HL-60/S4 treated with retinoic acid at 250 ng/mL for 4 days and 3 days (cell line): ENCODE results near the gene GTPBP6.
"Not testable (repeated sequence)": the region's sequence is repeated elsewhere in the genome, so short reads cannot be mapped to it uniquely, and the experiment has no call there.

ENCODE experiments used
- in situ Hi-C: fragments of 300-500 bp; cut with MboI; formaldehyde crosslinking; loops from 2 replicates; pipeline ENCODE4 v1.7.0; 2022; ENCODE audit warnings: low sequenced_read_pairs

GTPBP6 gene

GRCh38 chrX:292900-293897 lies 25.4 kb downstream of the GTPBP6 start:
- in situ Hi-C loops: no loop called here

GRCh38 chrX:291411-291901 lies 27.1 kb downstream of the GTPBP6 start:
- in situ Hi-C loops: no loop called here

- in situ Hi-C loops: no loop called here
Observed at GRCh38 chrX:290476-291166, 28.0 kb downstream of the GTPBP6 start.

GRCh38 chrX:288561-288991 lies 30.0 kb downstream of the GTPBP6 start:
- in situ Hi-C loops: no loop called here

GRCh38 chrX:287670-288069 lies 30.9 kb downstream of the GTPBP6 start:
- in situ Hi-C loops: no loop called here

- in situ Hi-C loops: no loop called here
Observed at GRCh38 chrX:285076-285677, 33.4 kb downstream of the GTPBP6 start.

GRCh38 chrX:283115-283845 lies 35.3 kb downstream of the GTPBP6 start:
- in situ Hi-C loops: no loop called here

GRCh38 chrX:282000-282681 lies 36.5 kb downstream of the GTPBP6 start:
- in situ Hi-C loops: not testable (repeated sequence)

GRCh38 chrX:281166-281999 lies 37.2 kb downstream of the GTPBP6 start, which contains the start of gene PLCXD1:
TSS of gene PLCXD1 (plus strand) at chrX:281381. CDS start at chrX:284188, 2,807 bp downstream.
- in situ Hi-C loops: no loop called here

- in situ Hi-C loops: not testable (repeated sequence)
Observed at GRCh38 chrX:280722-281121, 37.9 kb downstream of the GTPBP6 start.

- in situ Hi-C loops: not testable (repeated sequence)
Observed at GRCh38 chrX:279757-280604, 38.6 kb downstream of the GTPBP6 start.

GRCh38 chrX:276581-277201 lies 41.9 kb downstream of the GTPBP6 start:
- in situ Hi-C loops: no loop called here

GRCh38 chrX:275967-276580 lies 42.5 kb downstream of the GTPBP6 start:
- in situ Hi-C loops: no loop called here

- in situ Hi-C loops: no loop called here
Observed at GRCh38 chrX:275476-275966, 43.1 kb downstream of the GTPBP6 start.

GRCh38 chrX:274904-275475 lies 43.6 kb downstream of the GTPBP6 start:
- in situ Hi-C loops: no loop called here

GRCh38 chrX:270848-271367 lies 47.7 kb downstream of the GTPBP6 start:
- in situ Hi-C loops: no loop called here
